ENCODE measurements around the gene DPH5.
"Not testable (repeated sequence)": the region's sequence is repeated elsewhere in the genome, so short reads cannot be mapped to it uniquely, and the experiment has no call there.

DPH5 gene

GRCh38 chr1:101069158-101069557 lies 43.6 kb upstream of the DPH5 start:
- no peak for TF ChIP-seq ISL1 (CRISPR knock-in tag; IDR thresholded peaks at IDR 0.05)
- TF ChIP-seq BACH2 (CRISPR knock-in tag; IDR thresholded peaks at IDR 0.05; ENCODE audit: borderline replicate concordance), result no peak
- TF ChIP-seq ZFP3 (CRISPR knock-in tag; IDR thresholded peaks at IDR 0.05), result no peak
- TF ChIP-seq ARNTL (CRISPR knock-in tag; IDR thresholded peaks at IDR 0.05; ENCODE audit: borderline replicate concordance, low read depth), result no peak
- TF ChIP-seq ZFP30 (CRISPR knock-in tag; IDR thresholded peaks at IDR 0.05), result no peak
- no peak for TF ChIP-seq RARB (CRISPR knock-in tag; IDR thresholded peaks at IDR 0.05)
- TF ChIP-seq OSR1 (CRISPR knock-in tag; IDR thresholded peaks at IDR 0.05), result no peak
- no peak for ATAC-seq

GRCh38 chr1:101066937-101067335 lies 41.4 kb upstream of the DPH5 start:
- not testable (repeated sequence) for ATAC-seq
- TF ChIP-seq ZNF70 (CRISPR knock-in tag; IDR thresholded peaks at IDR 0.05), result peak; percentile 60; the same call in 1 of the 2 replicates

- TF ChIP-seq ARNTL (CRISPR knock-in tag; IDR thresholded peaks at IDR 0.05; ENCODE audit: borderline replicate concordance, low read depth) (no peak), TOX (CRISPR knock-in tag; IDR thresholded peaks at IDR 0.05; ENCODE audit: borderline replicate concordance) (no peak), ZNF70 (CRISPR knock-in tag; IDR thresholded peaks at IDR 0.05) (no peak), ESRRG (CRISPR knock-in tag; IDR thresholded peaks at IDR 0.05) (no peak), TCF4 (CRISPR knock-in tag; IDR thresholded peaks at IDR 0.05; ENCODE audit: borderline replicate concordance) (no peak), PPARA (CRISPR knock-in tag; IDR thresholded peaks at IDR 0.05; ENCODE audit: borderline replicate concordance) (no peak), ZFP3 (CRISPR knock-in tag; IDR thresholded peaks at IDR 0.05) (no peak), BACH2 (CRISPR knock-in tag; IDR thresholded peaks at IDR 0.05; ENCODE audit: borderline replicate concordance) (no peak), RARB (CRISPR knock-in tag; IDR thresholded peaks at IDR 0.05) (no peak), ZNF8 (CRISPR knock-in tag; IDR thresholded peaks at IDR 0.05) (no peak), POU6F1 (CRISPR knock-in tag; IDR thresholded peaks at IDR 0.05; ENCODE audit: borderline replicate concordance, low read depth) (no peak), GLIS3 (CRISPR knock-in tag; IDR thresholded peaks at IDR 0.05) (no peak), ISL1 (CRISPR knock-in tag; IDR thresholded peaks at IDR 0.05) (no peak), PATZ1 (CRISPR knock-in tag; IDR thresholded peaks at IDR 0.05; ENCODE audit: borderline replicate concordance) (no peak), ZFP30 (CRISPR knock-in tag; IDR thresholded peaks at IDR 0.05) (no peak)
- TF ChIP-seq, protein P1, sequence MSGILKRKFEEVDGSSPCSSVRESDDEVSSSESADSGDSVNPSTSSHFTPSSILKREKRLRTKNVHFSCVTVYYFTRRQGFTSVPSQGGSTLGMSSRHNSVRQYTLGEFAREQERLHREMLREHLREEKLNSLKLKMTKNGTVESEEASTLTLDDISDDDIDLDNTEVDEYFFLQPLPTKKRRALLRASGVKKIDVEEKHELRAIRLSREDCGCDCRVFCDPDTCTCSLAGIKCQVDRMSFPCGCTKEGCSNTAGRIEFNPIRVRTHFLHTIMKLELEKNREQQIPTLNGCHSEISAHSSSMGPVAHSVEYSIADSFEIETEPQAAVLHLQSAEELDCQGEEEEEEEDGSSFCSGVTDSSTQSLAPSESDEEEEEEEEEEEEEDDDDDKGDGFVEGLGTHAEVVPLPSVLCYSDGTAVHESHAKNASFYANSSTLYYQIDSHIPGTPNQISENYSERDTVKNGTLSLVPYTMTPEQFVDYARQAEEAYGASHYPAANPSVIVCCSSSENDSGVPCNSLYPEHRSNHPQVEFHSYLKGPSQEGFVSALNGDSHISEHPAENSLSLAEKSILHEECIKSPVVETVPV (CRISPR knock-in tag; IDR thresholded peaks at IDR 0.05), result no peak
- TF ChIP-seq, protein P2, sequence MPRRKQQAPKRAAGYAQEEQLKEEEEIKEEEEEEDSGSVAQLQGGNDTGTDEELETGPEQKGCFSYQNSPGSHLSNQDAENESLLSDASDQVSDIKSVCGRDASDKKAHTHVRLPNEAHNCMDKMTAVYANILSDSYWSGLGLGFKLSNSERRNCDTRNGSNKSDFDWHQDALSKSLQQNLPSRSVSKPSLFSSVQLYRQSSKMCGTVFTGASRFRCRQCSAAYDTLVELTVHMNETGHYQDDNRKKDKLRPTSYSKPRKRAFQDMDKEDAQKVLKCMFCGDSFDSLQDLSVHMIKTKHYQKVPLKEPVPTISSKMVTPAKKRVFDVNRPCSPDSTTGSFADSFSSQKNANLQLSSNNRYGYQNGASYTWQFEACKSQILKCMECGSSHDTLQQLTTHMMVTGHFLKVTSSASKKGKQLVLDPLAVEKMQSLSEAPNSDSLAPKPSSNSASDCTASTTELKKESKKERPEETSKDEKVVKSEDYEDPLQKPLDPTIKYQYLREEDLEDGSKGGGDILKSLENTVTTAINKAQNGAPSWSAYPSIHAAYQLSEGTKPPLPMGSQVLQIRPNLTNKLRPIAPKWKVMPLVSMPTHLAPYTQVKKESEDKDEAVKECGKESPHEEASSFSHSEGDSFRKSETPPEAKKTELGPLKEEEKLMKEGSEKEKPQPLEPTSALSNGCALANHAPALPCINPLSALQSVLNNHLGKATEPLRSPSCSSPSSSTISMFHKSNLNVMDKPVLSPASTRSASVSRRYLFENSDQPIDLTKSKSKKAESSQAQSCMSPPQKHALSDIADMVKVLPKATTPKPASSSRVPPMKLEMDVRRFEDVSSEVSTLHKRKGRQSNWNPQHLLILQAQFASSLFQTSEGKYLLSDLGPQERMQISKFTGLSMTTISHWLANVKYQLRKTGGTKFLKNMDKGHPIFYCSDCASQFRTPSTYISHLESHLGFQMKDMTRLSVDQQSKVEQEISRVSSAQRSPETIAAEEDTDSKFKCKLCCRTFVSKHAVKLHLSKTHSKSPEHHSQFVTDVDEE (CRISPR knock-in tag; IDR thresholded peaks at IDR 0.05), result no peak
Measured at GRCh38 chr1:101066260-101066936, 40.8 kb upstream of the DPH5 start.

DNA sequence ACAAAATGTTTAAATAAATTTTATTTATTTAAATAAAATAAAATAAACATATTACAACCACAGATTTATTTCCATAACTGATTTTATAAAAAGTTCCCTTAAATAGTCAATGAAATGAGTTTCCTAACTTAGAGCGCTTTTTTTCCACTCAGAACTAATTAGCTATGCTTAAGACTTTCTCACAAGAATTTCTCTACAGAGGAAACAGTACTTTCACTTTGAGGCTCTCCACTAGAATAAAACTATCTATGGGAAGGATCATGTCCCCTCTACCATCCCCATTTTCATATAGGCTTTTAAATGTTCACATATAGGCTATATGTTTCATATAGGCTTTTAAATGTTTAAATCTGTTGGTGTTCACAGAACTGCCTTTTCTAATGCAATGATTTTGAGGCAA lies 40.0 kb upstream of the DPH5 start:
- no peak for ATAC-seq
- TF ChIP-seq ZFP3 (CRISPR knock-in tag; IDR thresholded peaks at IDR 0.05), result no peak
- TF ChIP-seq TOX (CRISPR knock-in tag; IDR thresholded peaks at IDR 0.05; ENCODE audit: borderline replicate concordance), result no peak
- no peak for TF ChIP-seq SNAI2 (CRISPR knock-in tag; IDR thresholded peaks at IDR 0.05)
- TF ChIP-seq PATZ1 (CRISPR knock-in tag; IDR thresholded peaks at IDR 0.05; ENCODE audit: borderline replicate concordance), result no peak
- no peak for TF ChIP-seq CSDC2 (CRISPR knock-in tag; IDR thresholded peaks at IDR 0.05)
- TF ChIP-seq ESRRG (CRISPR knock-in tag; IDR thresholded peaks at IDR 0.05), result no peak
- TF ChIP-seq POU6F1 (CRISPR knock-in tag; IDR thresholded peaks at IDR 0.05; ENCODE audit: borderline replicate concordance, low read depth), result no peak
- TF ChIP-seq, protein P2 (CRISPR knock-in tag; IDR thresholded peaks at IDR 0.05), result no peak

More at GRCh38 chr1:101066260-101066936, 40.8 kb upstream of the DPH5 start:
- no peak for ATAC-seq

Data from SK-N-SH treated with all-trans-retinoic acid at 6 μM for 48 hours (cell line).